ENCODE measurements around the gene CYS1.
"Not testable (repeated sequence)": the region's sequence is repeated elsewhere in the genome, so short reads cannot be mapped to it uniquely, and the experiment has no call there.

CYS1 gene

GRCh38 chr2:10028988-10029874 is 51.0 kb downstream of the CYS1 start:
- DNase-seq, result no peak

GRCh38 chr2:10028407-10028987 is 51.7 kb downstream of the CYS1 start:
- no peak for DNase-seq

GRCh38 chr2:10027660-10028330 is 52.4 kb downstream of the CYS1 start:
- DNase-seq, result no peak

DNA sequence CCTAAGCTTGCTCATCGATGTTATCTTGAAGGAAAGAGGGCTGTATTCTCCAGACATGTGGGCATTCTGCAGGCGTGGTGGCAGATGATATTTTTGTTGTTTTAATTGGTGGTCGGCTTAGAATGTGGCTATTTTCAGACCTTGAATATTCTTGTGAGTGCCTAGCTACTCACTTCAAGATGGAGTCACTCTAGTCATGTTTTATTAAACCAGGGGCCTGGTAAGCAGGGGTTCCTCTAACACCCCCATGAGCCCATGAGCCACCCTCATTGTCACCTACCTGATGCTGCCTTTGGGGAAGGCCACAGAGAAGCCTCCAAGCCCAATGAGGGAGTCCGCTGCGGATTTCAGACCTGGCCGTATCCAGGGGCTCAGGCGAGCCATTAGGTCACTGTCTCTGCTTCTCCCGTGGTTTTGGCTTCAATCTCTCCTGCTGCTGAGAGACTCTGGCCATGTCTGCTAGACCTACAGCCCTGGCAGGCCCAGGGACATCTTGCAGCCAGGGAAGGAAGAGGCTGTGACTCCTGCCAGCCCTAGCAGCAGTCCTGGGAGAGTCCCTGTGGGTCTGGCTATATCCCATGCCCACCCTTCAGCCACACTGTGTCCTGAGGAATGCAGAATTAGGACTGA is 53.2 kb downstream of the CYS1 start:
- no peak for DNase-seq

DNA sequence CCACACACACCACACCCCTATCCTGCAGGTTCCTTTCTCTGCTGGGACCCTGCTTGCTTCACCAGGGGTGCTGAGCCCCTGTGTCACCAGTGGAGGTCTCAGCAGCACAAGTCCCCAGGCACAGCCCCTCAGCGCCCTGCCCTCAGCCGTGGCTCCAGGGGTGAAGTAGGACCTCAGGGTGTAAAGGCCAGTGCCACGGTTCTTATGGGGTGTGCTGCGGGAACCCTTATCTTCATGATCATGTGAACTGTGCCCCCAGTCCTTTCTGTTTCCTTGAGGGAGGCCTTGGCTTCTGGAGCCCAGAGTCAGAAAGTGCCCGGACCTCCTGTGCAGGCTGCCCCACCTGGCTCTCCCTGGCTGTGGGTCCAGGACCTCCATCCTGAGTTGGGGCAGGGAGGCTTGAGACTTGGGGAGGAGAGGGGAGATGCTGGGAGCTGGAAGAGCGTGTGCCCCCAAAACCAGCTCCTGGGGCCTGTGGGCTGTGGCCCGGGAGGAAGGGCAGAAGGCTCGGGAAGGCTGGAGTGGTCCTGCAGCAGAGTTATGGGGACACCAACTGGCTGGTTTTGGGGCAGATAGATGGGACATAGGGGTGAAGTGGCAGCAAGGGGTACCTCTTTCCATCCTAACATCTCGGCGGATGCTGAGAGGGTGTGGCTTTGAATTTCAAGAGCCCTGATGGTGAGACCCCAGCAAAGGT is 57.1 kb downstream of the CYS1 start:
- DNase-seq, result no peak

GRCh38 chr2:10022445-10022844 is 57.8 kb downstream of the CYS1 start:
- no peak for DNase-seq

DNA sequence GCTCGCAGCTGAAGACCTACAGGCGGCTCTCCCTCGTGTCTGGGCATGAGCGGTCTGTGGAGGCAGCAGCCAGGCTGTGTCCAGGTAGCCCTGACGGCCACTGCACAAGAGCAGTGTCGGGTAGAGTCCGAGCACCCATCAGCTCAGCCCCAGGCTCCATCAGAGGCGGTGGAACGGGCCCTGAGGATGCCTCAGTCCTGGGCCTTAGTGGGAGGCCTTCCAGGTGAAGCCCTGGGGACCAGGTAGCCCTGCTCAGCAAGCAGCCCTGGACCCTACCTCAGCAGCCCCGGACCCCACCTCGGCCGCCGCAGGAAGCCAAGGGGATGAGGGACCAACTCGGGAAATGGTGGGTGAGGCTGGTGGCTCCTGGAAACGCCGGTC is 58.2 kb downstream of the CYS1 start:
- DNase-seq, result no peak

DNA sequence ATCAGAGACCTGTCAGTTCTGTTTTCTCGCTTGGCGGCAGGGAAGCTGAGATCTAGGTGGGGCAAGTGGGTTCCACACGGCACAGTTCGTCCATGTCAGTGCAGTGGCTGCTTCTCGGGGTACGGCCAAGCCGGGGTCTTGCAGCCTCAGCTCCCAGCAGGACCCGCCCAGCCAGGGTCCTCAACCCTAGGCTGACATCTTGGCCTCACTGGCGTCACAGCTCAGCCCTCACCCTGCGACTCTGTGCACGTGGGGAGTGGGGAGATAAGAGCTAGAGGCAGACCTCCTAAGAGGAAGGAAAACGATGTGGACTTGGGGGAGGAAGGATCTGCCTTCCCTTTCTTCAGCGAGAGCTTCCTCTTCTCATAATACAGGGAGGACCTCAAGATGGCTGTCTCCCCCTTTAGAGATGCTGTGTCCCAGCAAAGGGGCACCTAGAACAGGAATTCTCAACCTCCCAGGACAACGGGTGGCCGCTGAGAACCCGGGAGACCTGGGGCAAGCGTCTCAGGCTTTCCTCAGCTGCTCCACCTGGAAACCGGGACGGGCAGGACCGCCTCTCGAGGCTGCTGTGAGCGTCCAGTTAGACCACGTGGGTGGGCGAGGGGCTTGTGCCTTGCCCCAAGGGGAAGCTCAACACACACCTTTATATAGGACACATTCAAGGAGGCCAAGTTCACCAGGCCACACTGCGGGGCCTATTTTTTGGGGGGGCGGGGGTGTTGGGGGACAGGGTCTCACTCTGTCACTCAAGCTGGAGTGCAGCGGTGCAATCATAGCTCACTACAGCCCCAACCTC is 60.4 kb downstream of the CYS1 start:
- no peak for DNase-seq

- no peak for DNase-seq
Measured at GRCh38 chr2:10019174-10019573, 61.0 kb downstream of the CYS1 start.

DNA sequence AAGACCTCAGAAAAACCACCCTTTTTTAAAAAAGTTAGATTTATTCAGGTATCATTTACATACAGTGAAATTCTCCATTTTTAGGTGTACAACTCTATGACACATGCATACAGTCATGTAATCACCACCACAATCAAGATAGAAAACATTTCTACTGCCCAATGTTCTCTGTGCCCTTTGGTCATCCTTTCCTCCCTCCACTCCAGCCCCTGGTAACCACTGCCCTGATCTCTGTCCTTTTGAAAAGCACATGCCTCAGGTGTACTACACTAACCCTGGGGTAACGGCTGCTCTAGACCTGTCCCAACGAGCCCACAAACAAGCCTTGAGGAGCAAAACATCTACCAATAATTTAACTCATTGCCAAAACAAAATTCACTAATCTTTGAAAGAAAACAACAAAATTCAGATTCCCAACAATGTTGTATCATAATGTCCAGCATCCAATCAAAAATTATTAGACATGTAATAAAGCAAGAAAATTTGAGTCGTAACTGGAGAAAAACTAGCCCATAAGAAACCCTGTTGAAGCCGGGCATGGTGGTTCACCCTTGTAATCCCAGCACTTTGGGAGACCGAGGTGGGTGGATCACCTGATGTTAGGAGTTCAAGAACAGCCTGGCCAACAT is 62.8 kb downstream of the CYS1 start:
- DNase-seq, result no peak

- no peak for DNase-seq
Measured at GRCh38 chr2:10016802-10017258, 63.4 kb downstream of the CYS1 start.

DNA sequence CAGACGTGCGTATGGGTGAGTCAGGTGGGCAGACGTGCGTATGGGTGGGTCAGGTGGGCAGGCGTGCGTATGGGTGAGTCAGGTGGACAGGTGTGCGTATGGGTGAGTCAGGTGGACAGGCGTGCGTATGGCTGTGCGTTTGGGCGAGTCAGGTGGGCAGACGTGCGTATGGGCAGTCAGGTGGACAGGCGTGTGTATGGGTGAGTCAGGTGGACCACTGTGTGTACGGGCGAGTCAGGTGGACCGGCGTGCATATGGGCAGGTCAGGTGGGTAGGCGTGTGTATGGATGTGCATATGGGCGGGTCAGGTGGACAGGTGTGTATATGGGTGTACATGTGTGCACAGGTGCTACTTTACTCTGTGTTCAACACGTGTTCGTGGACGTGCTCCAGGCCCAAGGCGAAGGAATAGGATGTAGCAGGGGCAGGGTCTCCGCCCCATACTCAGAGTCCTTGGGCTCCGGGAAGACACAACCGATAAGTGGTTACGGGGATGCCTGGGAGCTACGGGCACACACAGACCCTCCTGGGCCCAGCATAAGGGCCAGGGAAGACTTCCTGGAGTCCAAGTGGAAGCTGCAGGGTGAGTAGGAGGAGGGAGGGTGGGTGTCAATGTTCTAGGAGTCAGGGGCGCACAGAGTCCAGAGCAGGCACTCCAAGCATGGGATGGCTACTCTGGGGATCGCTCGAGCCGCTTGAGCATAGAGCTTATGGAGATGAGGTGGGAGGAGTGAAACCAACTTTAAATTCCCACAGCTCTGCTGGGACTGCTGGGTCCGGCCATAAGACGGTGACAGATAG is 64.0 kb downstream of the CYS1 start:
- no peak for DNase-seq

DNA sequence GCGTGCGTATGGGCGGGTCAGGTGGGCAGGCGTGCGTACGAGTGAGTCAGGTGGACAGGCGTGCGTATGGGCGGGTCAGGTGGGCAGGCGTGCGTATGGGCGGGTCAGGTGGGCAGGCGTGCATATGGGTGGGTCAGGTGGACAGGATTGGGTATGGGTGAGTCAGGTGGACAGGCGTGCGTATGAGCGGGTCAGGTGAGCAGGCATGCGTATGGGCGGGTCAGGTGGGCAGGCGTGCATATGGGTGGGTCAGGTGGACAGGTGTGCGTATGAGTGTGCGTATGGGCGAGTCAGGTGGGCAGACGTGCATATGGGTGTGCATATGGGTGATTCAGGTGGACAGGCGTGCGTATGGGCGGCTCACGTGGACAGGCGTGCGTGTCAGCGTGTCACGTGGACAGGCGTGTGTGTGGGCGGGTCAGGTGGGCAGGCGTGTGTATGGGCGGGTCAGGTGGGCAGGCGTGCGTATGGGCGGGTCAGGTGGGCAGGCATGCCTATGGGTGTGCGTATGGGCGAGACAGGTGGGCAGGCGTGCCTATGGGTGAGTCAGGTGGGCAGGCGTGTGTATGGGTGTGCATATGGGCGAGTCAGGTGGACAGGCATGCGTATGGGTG is 64.7 kb downstream of the CYS1 start:
- DNase-seq, result not testable (repeated sequence)

DNA sequence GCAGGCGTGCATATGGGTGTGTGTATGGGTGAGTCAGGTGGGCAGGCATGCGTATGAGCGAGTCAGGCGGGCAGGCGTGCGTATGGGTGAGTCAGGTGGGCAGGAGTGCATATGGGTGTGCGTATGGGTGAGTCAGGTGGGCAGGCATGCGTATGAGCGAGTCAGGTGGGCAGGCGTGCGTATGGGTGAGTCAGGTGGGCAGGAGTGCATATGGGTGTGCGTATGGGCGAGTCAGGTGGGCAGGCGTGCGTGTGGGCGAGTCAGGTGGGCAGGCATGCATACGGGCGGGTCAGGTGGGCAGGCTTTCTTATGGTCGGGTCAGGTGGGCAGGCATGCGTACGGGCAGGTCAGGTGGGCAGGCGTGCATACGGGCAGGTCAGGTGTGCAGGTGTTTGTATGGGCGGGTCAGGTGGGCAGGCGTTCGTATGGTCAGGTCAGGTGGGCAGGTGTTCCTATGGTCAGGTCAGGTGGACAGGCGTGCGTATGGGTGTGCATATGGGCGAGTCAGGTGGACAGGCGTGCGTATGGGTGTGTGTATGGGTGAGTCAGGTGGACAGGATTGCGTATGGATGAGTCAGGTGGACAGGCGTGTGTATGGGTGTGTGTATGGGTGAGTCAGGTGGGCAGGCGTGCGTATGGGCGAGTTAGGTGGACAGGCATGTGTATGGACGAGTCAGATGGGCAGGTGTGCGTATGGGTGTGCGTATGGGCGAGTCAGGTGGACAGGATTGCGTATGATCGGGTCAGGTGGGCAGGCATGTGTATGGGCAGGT is 65.6 kb downstream of the CYS1 start:
- DNase-seq, result no peak

DNA sequence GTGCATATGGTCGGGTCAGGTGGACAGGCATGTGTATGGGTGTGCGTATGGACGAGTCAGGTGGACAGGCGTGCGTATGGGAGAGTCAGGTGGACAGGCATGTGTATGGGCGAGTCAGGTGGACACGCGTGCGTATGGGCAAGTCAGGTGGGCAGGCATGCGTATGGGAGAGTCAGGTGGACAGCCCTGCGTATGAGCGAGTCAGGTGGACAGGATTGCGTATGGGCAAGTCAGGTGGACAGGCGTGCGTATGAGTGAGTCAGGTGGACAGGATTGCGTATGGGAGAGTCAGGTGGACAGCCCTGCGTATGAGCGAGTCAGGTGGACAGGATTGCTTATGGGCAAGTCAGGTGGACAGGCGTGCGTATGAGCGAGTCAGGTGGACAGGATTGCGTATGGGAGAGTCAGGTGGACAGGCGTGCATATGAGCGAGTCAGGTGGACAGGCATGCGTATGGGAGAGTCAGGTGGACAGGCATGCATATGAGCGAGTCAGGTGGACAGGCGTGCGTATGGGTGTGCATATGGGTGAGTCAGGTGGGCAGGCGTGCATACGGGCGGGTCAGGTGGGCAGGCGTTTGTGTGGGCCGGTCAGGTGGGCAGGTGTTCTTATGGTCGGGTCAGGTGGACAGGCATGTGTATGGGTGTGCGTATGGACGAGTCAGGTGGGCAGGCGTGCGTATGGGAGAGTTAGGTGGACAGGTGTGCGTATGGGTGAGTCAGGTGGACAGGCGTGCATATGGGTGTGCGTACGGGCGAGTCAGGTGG is 66.4 kb downstream of the CYS1 start:
- DNase-seq, result not testable (repeated sequence)

DNA sequence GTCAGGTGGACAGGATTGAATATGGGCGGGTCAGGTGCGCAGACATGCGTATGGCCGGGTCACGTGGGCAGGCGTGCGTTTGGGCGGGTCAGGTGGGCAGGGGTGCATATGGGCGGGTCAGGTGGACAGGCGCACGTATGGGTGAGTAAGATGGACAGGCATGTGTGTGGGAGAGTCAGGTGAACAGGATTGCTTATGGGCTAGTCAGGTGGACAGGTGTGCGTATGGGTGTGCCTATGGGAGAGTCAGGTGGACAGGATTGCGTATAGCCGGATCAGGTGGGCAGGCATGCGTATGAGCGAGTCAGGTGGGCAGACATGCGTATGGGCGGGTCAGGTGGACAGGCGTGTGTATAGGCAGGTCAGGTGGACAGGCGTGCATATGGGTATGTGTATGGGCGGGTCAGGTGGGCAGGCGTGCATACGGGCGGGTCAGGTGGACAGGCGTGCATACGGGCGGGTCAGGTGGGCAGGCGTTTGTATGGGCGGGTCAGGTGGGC is 67.2 kb downstream of the CYS1 start:
- DNase-seq, result no peak

- DNase-seq, result not testable (repeated sequence)
Measured at GRCh38 chr2:10012366-10012962, 67.7 kb downstream of the CYS1 start.

Data from DMS79 treated with DMSO at 0.1 percent for 48 hours (cell line).